Measurements from ENCODE around the gene CEBPZOS.

Gene CEBPZOS

GRCh38 chr2:37189452-37190153, 6.7 kb upstream of the CEBPZOS start:
- Histone ChIP-seq H2AK5ac (ENCODE audit: low read length, severe bottlenecking) (no peak overlapping the region), H4K91ac (ENCODE audit: low read length) (peak overlapping the region; percentile 58), H2BK12ac (ENCODE audit: low read length in 2 of 2) (peak overlapping the region in 1 of 2 experiments; percentile 21), H2BK15ac (ENCODE audit: low read depth, poor library complexity, severe bottlenecking) (no peak overlapping the region), H3K4me3 (ENCODE audit: insufficient read depth in 1 of 2, low read depth in 1 of 2, low read length in 2 of 2) (no peak overlapping the region), H3K9me3 (ENCODE audit: control insufficient read depth, low read length) (no peaks in the 10 kb centered on the region), H3K79me1 (replicated peaks; ENCODE audit: low read length, poor library complexity, severe bottlenecking) (no peaks in the 10 kb centered on the region), H3K4ac (ENCODE audit: low read depth in 1 of 2, low read length in 2 of 2) (peak overlapping the region in 1 of 2 experiments; percentile 35), H3K36me3 (ENCODE audit: control insufficient read depth in 1 of 2, insufficient read depth in 2 of 2, low read depth in 1 of 2, low read length in 2 of 2) (no peaks in the 10 kb centered on the region), H3K27ac (ENCODE audit: low read length, poor library complexity, severe bottlenecking) (peak overlapping the region; percentile 38), H3K4me1 (ENCODE audit: control insufficient read depth, insufficient read depth, low read depth, low read length) (peaks cover 9% of the 10 kb centered on the region), H3K4me2 (ENCODE audit: low read length, poor library complexity, severe bottlenecking) (no peak overlapping the region), H2AFZ (ENCODE audit: low read depth, low read length) (no peak overlapping the region), H2BK120ac (ENCODE audit: low read depth, low read length) (no peak overlapping the region), H3K14ac (ENCODE audit: low read length in 2 of 2) (no peak overlapping the region), H2BK5ac (ENCODE audit: low read depth, low read length, poor library complexity, severe bottlenecking) (no peak overlapping the region), H3K9ac (ENCODE audit: low read length) (peak overlapping the region; percentile 18), H3K27me3 (ENCODE audit: control insufficient read depth in 1 of 2, insufficient read depth in 1 of 2, low read length in 2 of 2) (no peaks in the 10 kb centered on the region), H3K23ac (ENCODE audit: low read length in 2 of 2) (no peak overlapping the region), H3K18ac (ENCODE audit: low read depth in 1 of 2, low read length in 2 of 2) (peak overlapping the region; percentile 7 to 9), H4K8ac (ENCODE audit: low read length) (peak overlapping the region; percentile 59)
- DNase-seq: peak; percentile 83
- 76% methylated on average over 5 of the region's 6 CpGs for WGBS

GRCh38 chr2:37190290-37190689, 6.0 kb upstream of the CEBPZOS start:
- Histone ChIP-seq H2AFZ (ENCODE audit: low read depth, low read length) (no peak overlapping the region), H3K18ac (ENCODE audit: low read depth in 1 of 2, low read length in 2 of 2) (no peak overlapping the region)

GRCh38 chr2:37191253-37191652, 5.0 kb upstream of the CEBPZOS start:
- DNase-seq: no peak
- no peak overlapping the region for H4K91ac ChIP-seq (ENCODE audit: low read length)

More at GRCh38 chr2:37190290-37190689, 6.0 kb upstream of the CEBPZOS start:
- H3K14ac ChIP-seq (ENCODE audit: low read length in 2 of 2): no peak overlapping the region
- no peak overlapping the region for H3K4me2 ChIP-seq (ENCODE audit: low read length, poor library complexity, severe bottlenecking)
- no peak overlapping the region for H2BK5ac ChIP-seq (ENCODE audit: low read depth, low read length, poor library complexity, severe bottlenecking)
- H3K4me1 ChIP-seq (ENCODE audit: control insufficient read depth, insufficient read depth, low read depth, low read length): peaks cover 9% of the 10 kb centered on the region
- no peak overlapping the region for H3K9ac ChIP-seq (ENCODE audit: low read length)
- H3K27me3 ChIP-seq (ENCODE audit: control insufficient read depth in 1 of 2, insufficient read depth in 1 of 2, low read length in 2 of 2): no peaks in the 10 kb centered on the region
- H2BK12ac ChIP-seq (ENCODE audit: low read length in 2 of 2): no peak overlapping the region
- no peak overlapping the region for H3K4ac ChIP-seq (ENCODE audit: low read depth in 1 of 2, low read length in 2 of 2)
- H3K23ac ChIP-seq (ENCODE audit: low read length in 2 of 2): no peak overlapping the region
- H3K27ac ChIP-seq (ENCODE audit: low read length, poor library complexity, severe bottlenecking): no peak overlapping the region
- H2BK120ac ChIP-seq (ENCODE audit: low read depth, low read length): no peak overlapping the region
- H2BK15ac ChIP-seq (ENCODE audit: low read depth, poor library complexity, severe bottlenecking): no peak overlapping the region
- no peak overlapping the region for H4K8ac ChIP-seq (ENCODE audit: low read length)
- H2AK5ac ChIP-seq (ENCODE audit: low read length, severe bottlenecking): no peak overlapping the region
- H3K4me3 ChIP-seq (ENCODE audit: insufficient read depth in 1 of 2, low read depth in 1 of 2, low read length in 2 of 2): no peak overlapping the region
- H3K9me3 ChIP-seq (ENCODE audit: control insufficient read depth, low read length): no peaks in the 10 kb centered on the region
- no peak for DNase-seq
- no peaks in the 10 kb centered on the region for H3K79me1 ChIP-seq (replicated peaks; ENCODE audit: low read length, poor library complexity, severe bottlenecking)
- H3K36me3 ChIP-seq (ENCODE audit: control insufficient read depth in 1 of 2, insufficient read depth in 2 of 2, low read depth in 1 of 2, low read length in 2 of 2): no peaks in the 10 kb centered on the region
- 91% methylated on average over 4 of the region's 4 CpGs for WGBS
- no peak overlapping the region for H4K91ac ChIP-seq (ENCODE audit: low read length)

GRCh38 chr2:37191747-37192146, 4.5 kb upstream of the CEBPZOS start:
- no peak overlapping the region for H3K18ac ChIP-seq (ENCODE audit: low read depth in 1 of 2, low read length in 2 of 2)
- WGBS: 81% methylated on average over 6 of the region's 6 CpGs

More at GRCh38 chr2:37191253-37191652, 5.0 kb upstream of the CEBPZOS start:
- Histone ChIP-seq H2BK15ac (ENCODE audit: low read depth, poor library complexity, severe bottlenecking) (no peak overlapping the region), H2BK5ac (ENCODE audit: low read depth, low read length, poor library complexity, severe bottlenecking) (no peak overlapping the region), H3K27me3 (ENCODE audit: control insufficient read depth in 1 of 2, insufficient read depth in 1 of 2, low read length in 2 of 2) (no peaks in the 10 kb centered on the region), H2AFZ (ENCODE audit: low read depth, low read length) (no peak overlapping the region), H3K18ac (ENCODE audit: low read depth in 1 of 2, low read length in 2 of 2) (no peak overlapping the region), H3K23ac (ENCODE audit: low read length in 2 of 2) (no peak overlapping the region), H3K79me1 (replicated peaks; ENCODE audit: low read length, poor library complexity, severe bottlenecking) (no peaks in the 10 kb centered on the region), H3K36me3 (ENCODE audit: control insufficient read depth in 1 of 2, insufficient read depth in 2 of 2, low read depth in 1 of 2, low read length in 2 of 2) (no peaks in the 10 kb centered on the region), H3K4me1 (ENCODE audit: control insufficient read depth, insufficient read depth, low read depth, low read length) (peaks cover 9% of the 10 kb centered on the region), H3K4me3 (ENCODE audit: insufficient read depth in 1 of 2, low read depth in 1 of 2, low read length in 2 of 2) (no peak overlapping the region), H3K27ac (ENCODE audit: low read length, poor library complexity, severe bottlenecking) (no peak overlapping the region), H3K9ac (ENCODE audit: low read length) (no peak overlapping the region), H3K9me3 (ENCODE audit: control insufficient read depth, low read length) (no peaks in the 10 kb centered on the region), H4K8ac (ENCODE audit: low read length) (no peak overlapping the region), H3K4ac (ENCODE audit: low read depth in 1 of 2, low read length in 2 of 2) (no peak overlapping the region), H2BK120ac (ENCODE audit: low read depth, low read length) (no peak overlapping the region), H3K4me2 (ENCODE audit: low read length, poor library complexity, severe bottlenecking) (no peak overlapping the region), H2AK5ac (ENCODE audit: low read length, severe bottlenecking) (no peak overlapping the region), H3K14ac (ENCODE audit: low read length in 2 of 2) (no peak overlapping the region), H2BK12ac (ENCODE audit: low read length in 2 of 2) (no peak overlapping the region)
- WGBS: 80% methylated on average over 4 of the region's 4 CpGs

More at GRCh38 chr2:37191747-37192146, 4.5 kb upstream of the CEBPZOS start:
- Histone ChIP-seq H3K14ac (ENCODE audit: low read length in 2 of 2) (no peak overlapping the region), H3K23ac (ENCODE audit: low read length in 2 of 2) (no peak overlapping the region), H2BK120ac (ENCODE audit: low read depth, low read length) (no peak overlapping the region), H3K9me3 (ENCODE audit: control insufficient read depth, low read length) (no peaks in the 10 kb centered on the region), H3K4me1 (ENCODE audit: control insufficient read depth, insufficient read depth, low read depth, low read length) (peaks cover 9% of the 10 kb centered on the region), H2BK15ac (ENCODE audit: low read depth, poor library complexity, severe bottlenecking) (no peak overlapping the region), H2BK12ac (ENCODE audit: low read length in 2 of 2) (no peak overlapping the region), H3K4me3 (ENCODE audit: insufficient read depth in 1 of 2, low read depth in 1 of 2, low read length in 2 of 2) (no peak overlapping the region), H3K4ac (ENCODE audit: low read depth in 1 of 2, low read length in 2 of 2) (no peak overlapping the region), H3K79me1 (replicated peaks; ENCODE audit: low read length, poor library complexity, severe bottlenecking) (no peaks in the 10 kb centered on the region), H4K91ac (ENCODE audit: low read length) (no peak overlapping the region), H2AFZ (ENCODE audit: low read depth, low read length) (no peak overlapping the region), H3K27ac (ENCODE audit: low read length, poor library complexity, severe bottlenecking) (no peak overlapping the region), H3K27me3 (ENCODE audit: control insufficient read depth in 1 of 2, insufficient read depth in 1 of 2, low read length in 2 of 2) (no peaks in the 10 kb centered on the region), H3K4me2 (ENCODE audit: low read length, poor library complexity, severe bottlenecking) (no peak overlapping the region), H2BK5ac (ENCODE audit: low read depth, low read length, poor library complexity, severe bottlenecking) (no peak overlapping the region), H4K8ac (ENCODE audit: low read length) (no peak overlapping the region), H2AK5ac (ENCODE audit: low read length, severe bottlenecking) (no peak overlapping the region), H3K9ac (ENCODE audit: low read length) (no peak overlapping the region), H3K36me3 (ENCODE audit: control insufficient read depth in 1 of 2, insufficient read depth in 2 of 2, low read depth in 1 of 2, low read length in 2 of 2) (no peaks in the 10 kb centered on the region)
- no peak for DNase-seq

Measured in mesenchymal stem cell (in vitro differentiated cells and primary cell).